Activated CD8-positive, alpha-beta memory T cell treated with anti-CD3 and anti-CD28 coated beads, Interleukin-2, amount 50 U/mL, for 24 hours (primary cell): ENCODE measurements around the gene SLC44A1.

Experiments used
- DNase-seq: peaks from one replicate; pipeline ENCODE4 v3.0.0-alpha.2; 2020; ENCODE audit errors: extremely low read depth

Gene SLC44A1

DNA sequence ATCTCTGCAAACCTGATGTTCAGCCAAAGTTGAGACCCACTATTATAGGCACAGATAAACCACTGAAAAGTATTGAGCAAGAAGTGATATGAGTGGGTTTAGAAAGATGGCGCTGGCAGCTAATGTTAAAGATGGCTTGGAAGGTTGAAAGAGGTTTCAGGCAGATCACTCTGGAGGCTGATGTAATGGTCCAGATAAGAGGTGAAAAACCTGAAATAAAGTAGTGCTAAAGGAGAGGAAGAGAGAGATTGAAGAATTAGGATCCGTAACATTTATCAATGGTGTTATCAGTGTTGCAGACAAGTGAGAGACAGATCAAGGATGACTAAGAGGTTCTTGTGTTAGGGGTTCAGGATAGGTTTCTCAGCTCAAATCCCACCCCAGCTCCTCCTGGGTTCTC lies 58.3 kb downstream of the SLC44A1 start:
- DNase-seq, result no peak

DNA sequence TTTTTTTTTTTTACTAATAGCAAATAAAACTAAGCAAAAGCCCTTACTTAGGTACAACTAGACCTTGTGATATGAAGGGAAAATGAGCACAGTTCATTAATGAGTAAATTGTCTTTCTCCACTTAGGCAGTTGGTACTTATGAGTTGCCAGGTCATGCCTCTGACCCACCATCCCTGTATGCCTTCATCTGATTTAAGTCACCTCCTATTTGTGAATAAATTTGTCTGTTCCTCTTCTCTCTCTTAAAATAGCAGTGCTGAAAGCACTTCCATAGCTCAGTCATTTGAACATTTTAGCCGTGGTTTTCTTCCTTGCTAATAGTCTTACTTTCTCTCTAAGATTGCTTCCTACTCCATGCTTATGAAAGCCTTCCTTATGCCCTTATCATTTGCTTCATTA lies 61.4 kb downstream of the SLC44A1 start:
- DNase-seq, result no peak

DNA sequence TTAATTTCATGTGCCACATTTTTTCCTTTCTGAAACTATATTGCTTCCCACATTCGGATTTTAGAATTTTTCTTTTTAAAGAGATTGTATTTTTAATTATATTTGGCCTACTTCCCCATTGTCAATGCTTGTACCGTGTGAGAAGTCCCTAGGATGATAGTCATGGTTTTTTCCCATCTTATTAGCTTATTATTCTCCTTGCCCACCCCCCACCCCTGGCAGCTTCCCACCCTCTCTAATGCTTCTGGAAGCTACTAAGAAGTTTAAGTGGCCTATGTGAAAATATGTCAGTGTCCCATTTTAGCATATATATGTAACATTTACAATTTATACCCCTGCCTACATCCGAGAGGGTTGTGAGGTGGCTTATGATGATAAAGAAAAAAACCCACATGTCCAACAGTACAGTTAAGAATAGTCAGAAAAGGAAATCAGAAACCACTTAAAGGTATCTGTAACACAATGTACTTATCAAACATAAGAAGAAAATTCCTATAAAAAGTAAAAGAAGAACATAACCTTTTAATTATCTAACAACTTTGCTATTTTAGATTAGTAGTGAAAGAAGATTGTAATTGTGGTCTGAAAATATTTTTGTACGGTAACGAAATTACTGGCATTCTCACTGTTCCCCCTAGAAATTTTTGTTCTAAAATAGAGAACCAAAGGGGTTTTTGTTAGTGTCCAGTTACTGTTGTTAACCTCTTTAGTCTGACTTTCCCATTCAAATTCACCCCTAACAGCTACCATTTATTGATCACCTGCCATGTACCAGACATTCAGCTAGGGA lies 62.1 kb downstream of the SLC44A1 start:
- no peak for DNase-seq

DNA sequence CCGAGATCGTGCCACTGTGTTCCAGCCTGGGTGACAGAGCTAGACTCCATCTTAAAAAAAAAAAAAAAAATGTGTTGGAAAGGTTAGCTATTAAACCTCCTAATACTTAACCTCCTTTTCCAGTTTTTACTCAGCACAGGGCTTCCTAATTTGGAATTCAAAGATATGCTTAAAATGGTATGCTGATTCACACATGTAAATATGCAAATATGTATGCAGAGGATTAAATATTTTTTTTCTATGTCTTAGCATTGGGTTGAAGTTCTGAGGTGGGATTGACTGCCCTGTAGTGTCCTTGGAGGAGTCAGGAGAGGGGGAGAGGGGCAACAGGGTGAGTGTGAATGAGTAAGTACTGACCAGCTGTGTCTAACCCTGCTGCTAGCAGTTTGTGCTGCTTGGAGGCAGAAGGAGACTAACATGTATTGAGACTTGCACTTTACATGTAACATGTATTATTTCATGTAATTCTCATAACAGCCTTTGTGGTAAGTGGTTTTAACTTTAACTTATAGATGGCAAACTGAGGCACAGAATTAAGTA lies 63.2 kb downstream of the SLC44A1 start:
- DNase-seq, result no peak

DNA sequence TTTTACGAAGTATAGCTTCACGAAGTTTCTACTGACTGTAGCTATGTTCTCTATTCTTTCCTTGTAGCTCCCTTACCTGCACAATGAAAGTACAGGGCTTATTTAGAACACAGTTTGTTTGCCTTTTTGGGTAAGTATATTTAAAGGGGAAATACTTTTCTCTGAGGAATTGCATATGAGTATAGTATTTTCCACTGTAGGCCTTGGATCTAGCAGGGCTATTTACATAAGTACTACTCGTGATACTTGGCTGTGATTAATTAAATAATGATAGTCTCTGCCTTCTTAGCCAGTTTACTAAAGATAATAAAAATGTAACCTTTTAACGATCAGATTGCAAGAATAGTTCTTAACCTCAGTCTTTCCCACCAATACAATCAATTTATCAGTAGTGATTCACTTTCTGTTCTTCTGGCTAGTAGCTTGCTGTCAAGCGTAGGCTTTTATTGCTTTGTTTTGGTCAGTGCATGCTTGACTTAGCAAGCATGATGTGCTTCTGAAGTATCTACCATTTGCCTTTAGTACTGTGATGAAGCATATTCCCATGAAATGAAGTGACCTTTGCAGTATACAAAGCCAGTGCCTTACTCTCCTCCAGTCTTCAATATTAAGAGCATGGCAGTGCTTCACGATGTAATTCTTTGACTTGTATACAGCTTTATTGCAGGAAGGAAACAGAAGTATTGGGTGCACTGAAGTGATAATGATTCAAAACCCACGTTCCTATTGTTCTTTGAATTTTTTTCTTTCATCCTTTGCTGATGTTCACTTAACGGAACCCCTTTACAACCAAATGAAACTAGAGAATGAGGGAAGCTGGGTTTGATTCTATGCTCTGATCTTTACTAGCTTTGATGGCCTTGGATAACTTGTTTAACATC lies 64.2 kb downstream of the SLC44A1 start:
- no peak for DNase-seq

DNA sequence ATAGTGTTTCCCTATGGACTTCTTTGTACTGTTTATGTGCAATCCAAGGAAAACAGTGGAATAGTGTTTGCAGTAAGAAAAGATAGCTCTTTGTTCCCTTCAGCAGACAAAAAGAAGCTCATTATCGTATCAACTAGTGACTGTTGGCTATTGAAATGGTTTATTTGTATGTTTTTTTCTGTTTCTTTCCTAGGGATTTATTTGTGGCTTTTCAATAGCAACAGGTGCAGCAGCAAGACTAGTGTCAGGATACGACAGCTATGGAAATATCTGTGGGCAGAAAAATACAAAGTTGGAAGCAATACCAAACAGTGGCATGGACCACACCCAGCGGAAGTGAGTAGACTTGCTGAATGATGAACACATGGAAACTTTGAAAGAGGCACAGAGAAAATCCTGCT lies 65.1 kb downstream of the SLC44A1 start:
- no peak for DNase-seq

DNA sequence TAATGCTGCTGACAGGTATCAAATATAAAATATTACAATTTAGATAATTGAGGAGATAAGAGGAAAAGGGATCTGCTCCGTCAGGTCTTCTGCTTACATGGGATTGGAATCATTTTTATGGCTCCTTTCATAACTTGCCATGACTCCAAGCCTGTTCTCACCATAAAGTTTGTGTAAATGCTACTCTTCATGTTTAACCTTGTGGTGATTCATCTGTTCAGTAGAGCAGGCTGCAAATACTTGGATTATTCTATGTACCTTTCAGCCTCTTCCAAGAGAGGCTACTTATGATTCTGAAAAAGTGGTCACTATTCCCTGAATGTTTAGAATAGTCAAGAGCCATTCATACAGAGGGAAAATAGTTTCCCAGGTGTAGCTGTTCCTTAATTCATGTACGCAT lies 66.9 kb downstream of the SLC44A1 start:
- DNase-seq, result no peak

DNA sequence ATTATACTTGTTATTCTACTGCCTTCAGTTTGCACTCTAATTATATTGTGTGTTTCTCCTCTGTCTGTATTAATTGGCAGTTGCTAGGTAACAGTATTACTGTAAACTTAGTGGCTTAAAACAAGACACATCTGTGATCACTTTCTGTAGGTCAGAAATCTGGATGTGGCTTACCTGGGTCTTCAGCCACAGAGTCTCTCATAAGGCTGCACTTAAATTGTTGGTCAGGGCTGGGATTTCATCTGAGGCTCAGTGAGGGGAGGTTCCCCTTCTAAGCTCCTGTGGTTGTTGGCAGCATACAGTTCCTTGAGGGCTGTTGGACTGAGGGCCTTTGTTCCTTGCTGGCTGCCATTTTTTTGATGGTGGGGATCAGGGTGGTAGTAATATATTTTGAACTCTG lies 68.8 kb downstream of the SLC44A1 start:
- no peak for DNase-seq

DNA sequence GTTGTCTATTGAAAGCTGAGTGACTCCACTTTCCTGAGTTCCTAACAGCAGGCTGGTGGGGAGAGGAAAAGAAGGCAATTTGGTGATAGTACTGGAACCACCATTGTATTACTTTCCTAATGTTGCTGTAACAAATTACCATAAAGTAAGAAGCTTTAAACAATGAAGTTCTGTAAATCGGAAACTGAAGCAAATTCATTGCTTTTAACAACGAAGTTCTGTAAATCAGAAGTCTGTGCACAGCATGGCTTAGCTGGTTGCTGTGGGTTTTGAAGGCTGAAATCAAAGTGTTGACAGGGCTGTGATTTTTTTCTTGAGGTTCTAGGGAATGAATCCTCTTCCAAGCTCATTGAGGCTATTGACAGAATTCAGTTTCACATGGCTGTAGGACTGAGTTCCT lies 72.3 kb downstream of the SLC44A1 start:
- DNase-seq, result no peak

DNA sequence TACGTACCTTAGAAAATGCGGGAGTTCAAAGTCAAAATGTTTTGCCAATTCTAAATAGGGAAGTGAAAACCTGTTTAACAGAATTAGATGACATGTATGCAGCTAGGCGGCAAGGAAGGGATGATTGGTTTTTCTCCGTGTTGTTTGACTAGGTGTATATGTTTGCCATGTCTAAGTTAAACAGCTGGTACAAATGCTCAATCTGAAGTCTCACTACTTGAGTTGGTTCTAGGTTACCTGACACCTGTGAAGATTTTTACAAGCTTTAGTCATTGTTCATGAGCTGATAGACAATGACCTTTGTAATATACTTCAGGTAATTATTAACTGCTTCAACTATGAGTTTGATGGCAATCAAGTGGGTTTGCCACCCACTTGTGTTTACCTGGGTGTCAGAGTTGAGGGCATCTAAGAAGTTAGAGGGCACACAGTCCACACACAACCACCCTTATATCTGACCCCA lies 74.3 kb downstream of the SLC44A1 start:
- no peak for DNase-seq

DNA sequence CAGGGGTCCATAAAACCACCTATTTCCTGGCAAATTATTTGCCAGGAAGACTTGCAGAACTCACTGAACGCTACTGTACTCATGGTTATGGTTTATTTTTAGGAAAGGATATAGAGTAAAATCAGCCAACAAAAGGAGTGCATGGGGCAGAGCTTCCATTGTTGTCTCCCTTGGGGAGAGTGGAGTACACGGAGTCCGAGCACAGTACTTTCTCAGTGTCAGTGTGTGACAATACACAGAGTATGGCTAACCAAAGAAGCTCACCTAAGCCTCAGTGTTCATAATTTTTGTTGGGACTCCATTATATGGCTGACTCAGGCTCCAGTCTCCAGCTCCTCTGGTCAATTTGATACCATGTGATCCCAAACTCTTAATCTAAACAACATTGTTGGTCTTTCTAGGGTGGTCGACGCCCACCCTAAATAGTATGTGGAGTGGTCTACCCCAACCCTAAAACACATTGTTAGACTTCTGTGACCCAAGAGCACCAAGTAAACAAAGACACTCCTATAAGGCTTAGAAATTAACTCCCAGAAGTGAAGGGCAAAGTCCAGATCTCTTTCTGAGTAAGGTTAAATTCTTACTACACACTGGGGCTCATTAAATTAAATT lies 74.9 kb downstream of the SLC44A1 start:
- no peak for DNase-seq

DNA sequence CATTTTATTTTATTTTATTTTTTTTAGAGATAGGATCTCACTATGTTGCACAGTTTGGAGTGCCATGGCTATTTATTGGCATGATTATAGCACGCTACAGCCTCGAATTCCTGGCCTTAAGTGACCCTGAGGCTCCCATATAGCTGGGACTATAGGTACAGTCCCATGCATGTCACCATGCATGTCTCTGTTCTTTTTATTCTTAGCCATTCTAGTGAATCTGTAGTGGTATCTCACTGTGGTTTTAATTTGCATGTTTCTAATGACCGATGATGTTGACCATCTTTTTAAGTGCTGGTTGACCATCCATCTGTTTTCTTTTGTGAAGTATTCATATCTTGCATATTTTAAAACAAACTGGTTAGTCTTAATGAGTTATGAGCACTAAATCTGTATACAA lies 76.1 kb downstream of the SLC44A1 start:
- DNase-seq, result no peak

DNA sequence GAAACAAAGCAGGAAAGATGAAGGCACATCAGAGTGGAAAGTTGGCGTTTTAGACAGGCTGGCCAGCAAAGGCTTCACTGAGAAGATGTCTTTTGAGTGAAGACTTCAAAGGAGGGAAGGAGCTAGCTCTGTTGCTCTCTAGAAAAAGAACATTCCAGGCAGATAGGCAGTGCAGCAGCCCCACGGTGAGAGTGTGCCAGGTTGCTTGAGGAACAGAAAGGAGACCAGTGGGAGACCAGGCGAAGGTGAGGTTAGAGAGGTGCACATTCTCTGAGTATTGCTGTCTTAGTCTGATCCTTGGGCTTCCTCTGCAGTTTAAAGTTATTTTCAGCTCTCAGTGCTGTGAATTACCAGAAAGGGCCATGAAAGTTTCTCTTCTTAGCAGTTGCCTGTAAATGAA lies 83.8 kb downstream of the SLC44A1 start:
- DNase-seq, result no peak

DNA sequence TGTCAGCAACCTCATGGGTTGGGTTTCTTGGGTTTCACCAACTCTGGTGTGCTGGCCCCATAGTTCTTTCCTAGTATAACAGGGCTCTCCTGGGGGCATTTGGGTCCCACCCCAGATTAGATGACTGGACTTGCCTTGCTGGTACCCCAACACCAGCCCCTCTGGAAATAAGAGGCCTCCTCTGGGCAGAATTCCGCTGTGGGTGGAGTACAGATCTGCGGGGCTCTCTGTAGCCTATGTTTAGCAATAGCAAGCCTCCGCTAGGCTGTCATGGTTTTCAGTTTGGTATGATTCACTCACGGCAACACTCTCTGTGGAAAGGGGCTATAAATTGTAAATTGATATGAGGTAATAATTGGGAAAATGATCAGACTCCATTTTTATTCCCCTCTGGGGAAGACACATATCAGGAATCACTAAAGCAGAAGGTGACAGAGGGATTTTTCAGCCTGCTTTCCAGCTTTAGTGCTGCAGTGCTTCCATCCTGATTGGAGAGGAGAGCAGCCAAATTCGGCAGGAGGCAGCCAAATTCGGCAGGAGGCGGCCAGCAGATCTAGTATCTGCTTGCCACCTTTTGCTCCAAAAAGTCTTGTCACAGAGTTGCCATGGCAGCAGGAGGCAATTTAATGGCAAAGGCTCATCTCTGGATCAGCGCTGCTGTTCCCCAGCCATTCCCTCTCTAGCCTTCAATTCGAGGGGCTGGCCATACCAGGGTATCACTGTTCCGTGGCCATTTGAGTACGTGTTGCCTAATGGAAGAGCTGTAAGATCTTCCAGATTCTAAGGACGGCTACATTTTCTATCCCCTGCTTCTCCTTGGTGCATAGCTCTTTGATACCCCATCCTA lies 84.6 kb downstream of the SLC44A1 start:
- DNase-seq, result no peak

DNA sequence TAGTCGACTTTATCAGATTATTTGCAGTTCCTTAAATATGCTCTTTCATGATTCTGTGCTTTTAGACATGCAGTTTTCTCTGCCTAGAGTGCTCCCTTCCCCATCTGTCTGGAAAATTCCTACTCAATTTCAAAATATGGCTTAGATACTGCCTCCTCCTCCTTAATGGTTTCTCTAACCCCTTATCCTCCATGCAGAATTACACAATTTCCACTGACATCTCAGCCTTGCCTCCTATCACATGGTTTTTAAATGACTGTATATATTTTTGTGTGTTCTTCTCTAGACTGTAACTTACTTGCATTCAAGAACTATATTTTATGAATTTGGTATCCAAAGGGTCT lies 85.2 kb downstream of the SLC44A1 start:
- DNase-seq, result no peak

DNA sequence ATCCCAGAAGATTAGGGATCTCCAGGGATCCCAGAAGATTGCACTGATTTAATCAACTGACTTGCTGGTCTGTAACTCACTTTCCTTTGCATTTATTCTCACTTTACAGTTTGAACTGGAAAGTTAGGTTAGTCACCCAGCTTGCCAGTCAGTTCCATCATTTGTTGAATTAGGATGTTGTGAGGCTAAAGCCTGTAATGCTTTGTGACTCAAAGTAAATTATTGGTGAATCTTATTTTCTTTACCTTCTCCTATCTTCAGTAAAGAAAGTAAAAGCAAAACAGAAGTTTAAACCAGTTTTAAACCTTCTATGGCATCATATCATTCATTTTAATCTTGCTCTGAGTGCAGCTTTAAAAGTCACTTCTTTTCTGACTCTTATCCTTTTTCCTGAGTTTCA lies 85.8 kb downstream of the SLC44A1 start:
- no peak for DNase-seq

DNA sequence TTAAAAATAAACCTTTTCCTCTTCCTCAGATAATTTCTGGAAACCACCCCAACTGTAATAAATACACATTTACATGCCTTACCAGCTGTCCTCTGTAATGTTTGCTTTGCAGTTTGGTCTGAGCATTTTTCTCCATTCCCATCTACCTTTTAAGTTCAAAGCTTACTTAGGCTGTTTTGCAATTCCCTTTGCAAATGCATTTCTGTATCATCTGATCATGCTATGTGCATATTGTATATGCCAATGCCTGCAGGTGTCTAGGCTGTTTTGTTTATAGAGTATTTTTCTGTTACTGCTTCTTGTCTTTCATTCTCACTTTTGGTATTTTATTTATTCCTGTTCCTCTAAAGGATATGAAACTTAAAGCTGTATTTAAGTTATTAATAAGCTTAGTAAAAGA lies 86.3 kb downstream of the SLC44A1 start:
- DNase-seq, result no peak

DNA sequence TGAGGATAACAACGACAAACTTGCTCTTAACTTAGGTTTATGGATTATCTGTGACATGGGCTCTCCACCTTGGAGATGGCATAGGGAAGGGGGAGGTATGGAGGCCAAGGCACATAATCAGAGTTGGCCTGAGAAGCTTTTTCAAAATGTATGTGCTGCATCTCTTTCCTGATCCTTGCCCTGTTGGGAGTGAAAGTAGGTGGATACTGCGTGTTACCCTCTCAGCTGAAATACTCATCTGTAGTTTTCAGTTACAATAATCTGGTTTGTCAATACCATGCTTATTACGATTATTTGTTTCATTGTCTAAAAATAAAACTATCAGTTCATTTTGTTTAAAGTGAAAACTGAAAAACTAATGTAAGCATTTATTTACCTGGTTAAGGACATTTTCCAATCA lies 86.7 kb downstream of the SLC44A1 start:
- no peak for DNase-seq

DNA sequence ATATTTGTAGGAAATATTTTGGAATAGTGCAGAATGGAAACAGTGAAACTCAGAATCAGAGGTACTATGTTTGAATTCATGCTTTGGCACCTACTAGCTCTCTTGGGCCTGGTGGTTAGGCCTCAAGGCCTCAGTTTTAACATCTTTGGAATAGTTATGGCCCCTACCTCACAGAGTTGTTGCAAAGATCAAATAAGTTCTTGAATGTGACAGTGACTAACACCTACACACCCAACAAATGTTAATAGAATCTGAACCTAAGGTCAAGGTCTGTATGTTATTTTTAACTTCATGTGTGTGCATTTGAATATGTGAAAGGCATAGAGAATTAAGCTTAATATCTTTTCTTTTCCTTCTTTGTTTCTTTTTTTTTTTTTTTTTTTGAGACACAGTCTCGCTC lies 87.3 kb downstream of the SLC44A1 start:
- DNase-seq, result no peak

DNA sequence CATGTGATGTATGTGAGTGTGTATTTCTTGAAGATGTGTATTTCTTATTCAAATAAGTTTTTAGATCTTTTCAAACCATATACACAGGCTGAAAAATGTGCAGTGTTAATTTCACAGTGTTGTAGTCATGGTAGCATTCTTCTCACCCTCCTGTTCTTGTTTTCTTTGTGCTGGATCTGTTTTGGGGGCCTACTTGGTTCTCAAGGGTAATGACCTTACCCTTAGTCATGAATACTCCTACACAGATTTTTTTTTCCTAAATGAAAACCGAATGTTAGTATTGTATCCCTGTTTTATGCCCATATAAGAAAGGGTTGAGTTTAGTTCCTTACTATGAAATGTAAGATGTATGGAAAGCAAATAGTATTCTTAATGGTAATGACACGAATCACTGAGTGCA lies 88.0 kb downstream of the SLC44A1 start:
- DNase-seq, result no peak

DNA sequence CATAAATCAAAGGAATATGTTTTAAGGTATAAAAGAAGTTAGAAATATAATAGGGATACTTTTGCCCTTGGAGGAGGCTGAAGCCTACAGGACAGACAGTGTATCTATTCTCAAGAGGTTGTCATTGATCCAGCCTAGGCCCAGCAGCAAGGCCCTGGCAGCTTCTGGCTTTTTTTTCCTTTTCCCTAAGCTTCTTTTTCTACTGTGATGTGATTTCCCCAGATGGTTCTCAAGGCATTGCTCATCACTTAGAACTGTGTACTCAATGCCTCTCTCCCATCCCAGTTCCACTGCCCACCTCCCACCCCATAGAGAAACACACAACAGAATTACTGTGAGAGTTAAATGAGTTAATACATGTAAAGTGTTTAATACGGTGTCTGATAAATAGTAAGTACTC lies 88.6 kb downstream of the SLC44A1 start:
- no peak for DNase-seq

DNA sequence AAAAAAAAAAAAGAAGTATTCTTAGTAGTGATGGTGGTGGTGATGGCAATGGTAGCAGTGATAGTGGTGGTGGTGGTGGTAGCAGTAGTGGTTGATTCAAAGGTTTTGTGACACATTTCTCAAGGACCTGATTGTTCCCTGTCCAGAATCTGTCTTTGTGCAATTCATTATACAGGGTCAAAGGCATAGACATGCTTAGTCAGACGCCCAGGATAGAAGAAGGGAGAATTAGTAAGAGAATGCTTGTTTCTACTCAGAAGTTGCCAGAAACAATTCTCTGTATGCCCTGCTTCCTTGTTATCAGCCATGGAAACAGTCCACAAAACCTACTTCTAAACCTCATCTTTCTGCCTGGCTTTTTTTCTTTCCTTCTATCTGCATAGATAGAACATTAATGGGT lies 89.4 kb downstream of the SLC44A1 start:
- DNase-seq, result no peak
